ENCODE measurements around the gene METTL23. TPM values are rescaled to one million over a fixed set of nuclear protein-coding genes. Genes with fewer than 3 reads are reported as not detected.
"Not testable (repeated sequence)": the region's sequence is repeated elsewhere in the genome, so short reads cannot be mapped to it uniquely, and the experiment has no call there.

Gene METTL23
- total RNA-seq, 1 experiment from 2014 or later, result 52.8 TPM

- DNase-seq (ENCODE audit: low spot score), result no peak
Measured at GRCh38 chr17:76713765-76714164, 12.9 kb upstream of the METTL23 start.

DNA sequence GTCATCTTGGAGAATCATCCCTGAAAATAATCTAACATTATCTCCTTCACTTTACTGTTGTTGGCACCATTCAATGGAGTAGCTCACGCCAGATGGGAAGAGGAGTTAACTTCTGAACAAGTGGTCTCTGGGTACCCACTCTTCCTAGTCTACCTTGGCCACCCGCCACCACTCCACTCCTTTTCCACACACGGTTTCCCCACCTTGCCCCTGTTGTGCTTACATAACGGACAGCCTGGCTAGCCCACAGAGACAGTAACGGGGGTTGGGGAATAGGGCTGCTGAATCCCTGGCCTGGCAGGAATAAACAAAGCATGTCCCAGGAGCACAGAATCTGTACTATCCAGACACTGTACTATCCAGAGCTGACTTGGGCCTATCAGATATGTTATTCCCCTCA is 12.3 kb upstream of the METTL23 start:
- DNase-seq (ENCODE audit: low spot score), result no peak

- DNase-seq (ENCODE audit: low spot score), result peak; percentile 58
Measured at GRCh38 chr17:76714822-76715495, 11.7 kb upstream of the METTL23 start.

DNA sequence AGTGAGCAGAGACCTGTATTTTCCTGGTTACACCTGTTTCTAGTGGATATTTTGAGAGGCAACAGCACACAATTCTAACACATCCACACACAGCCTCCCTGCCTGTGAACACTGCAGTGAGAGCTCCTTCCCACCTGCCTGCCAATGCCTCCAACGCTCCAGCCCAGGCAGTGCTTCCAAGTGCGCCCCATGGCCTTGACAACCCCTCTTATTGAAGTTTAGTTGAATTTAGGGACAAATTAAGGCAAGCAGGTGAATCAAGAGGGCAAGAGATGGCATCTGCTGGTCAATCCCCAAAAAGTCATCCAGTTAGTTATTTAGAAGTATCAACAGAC is 11.2 kb upstream of the METTL23 start:
- no peak for DNase-seq (ENCODE audit: low spot score)

GRCh38 chr17:76716146-76716838 is 10.3 kb upstream of the METTL23 start:
- DNase-seq (ENCODE audit: low spot score), result no peak

DNA sequence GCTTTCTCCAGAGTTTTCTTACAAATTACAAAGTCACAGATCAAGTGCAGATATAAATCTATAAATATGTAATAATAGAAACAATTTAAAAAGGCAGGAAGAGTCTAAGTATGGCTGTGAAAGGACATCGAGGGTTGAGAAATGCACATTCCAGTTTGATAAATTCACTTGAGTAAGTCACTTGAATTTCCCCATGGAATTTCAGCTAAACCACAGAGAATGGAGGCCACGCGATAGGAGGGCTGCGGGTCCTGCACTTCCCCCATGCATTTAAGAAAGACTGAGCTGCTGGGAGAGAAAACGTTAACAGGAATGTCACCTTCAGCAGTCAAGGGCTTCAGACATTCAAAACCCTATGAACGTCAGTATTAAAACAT is 9.8 kb upstream of the METTL23 start:
- no peak for DNase-seq (ENCODE audit: low spot score)

DNA sequence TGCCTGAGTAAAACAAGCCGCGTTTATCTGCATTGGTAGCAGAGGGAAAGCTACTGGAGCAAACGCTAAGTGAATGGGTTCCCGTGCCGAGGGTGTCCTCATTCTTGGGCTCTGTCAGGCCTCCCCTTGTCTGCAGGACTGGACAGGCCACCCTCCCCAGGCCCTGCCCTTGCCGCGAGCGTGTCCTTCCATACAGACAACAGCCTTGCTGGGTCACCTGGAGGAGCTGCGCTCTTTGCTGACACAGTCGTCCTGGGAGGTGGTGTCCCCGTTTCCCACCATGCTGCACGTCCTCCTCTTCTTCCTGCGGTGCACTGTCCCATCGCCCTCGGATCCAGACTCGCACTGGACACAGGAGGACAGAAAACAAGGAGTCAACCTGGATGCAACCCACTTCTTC is 8.1 kb upstream of the METTL23 start:
- no peak for DNase-seq (ENCODE audit: low spot score)

DNA sequence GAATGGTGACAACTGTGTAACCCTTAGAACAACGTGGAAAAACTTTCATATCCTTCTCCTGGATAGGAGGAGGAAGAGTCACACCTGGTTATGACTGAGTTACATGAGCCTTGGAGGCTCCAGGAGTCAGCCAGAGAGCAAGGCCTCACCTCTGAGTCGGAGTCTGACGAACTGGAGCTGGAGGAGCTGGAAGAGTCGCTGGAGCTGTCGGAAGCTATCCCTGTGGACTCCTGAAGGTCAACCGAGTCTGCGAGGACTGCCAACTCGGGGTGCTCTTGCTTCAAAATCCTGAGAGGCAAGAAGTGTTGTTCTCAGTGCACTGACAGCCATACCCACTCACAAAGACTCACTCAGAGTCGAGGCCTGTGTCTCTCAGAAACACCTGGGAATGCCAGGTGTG is 6.4 kb upstream of the METTL23 start:
- no peak for DNase-seq (ENCODE audit: low spot score)

- no peak for DNase-seq (ENCODE audit: low spot score)
Measured at GRCh38 chr17:76720941-76721340, 5.7 kb upstream of the METTL23 start.

DNA sequence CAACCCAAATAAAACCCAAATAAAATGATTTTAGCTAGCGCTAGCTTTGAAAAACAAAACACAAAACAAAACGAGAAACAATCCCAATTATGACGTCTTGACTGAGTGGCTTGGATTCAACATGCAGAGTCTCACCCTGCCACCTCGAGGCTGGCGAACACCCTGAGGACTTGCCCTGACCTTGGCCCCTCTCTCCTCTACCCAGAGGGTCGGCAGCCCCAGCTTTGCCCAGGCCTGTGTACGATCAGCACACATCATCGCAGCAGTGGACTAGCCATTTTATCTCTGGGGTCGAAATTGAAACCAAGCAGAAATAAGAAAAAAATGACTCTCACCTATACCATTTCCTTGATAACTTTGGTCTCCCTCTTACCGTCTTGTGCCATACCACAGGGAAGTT is 5.2 kb upstream of the METTL23 start:
- DNase-seq (ENCODE audit: low spot score), result no peak

- no peak for DNase-seq (ENCODE audit: low spot score)
Measured at GRCh38 chr17:76722279-76722678, 4.4 kb upstream of the METTL23 start.

- DNase-seq (ENCODE audit: low spot score), result not testable (repeated sequence)
Measured at GRCh38 chr17:76722977-76723376, 3.7 kb upstream of the METTL23 start.

GRCh38 chr17:76723812-76724211 is 2.8 kb upstream of the METTL23 start:
- DNase-seq (ENCODE audit: low spot score), result no peak

DNA sequence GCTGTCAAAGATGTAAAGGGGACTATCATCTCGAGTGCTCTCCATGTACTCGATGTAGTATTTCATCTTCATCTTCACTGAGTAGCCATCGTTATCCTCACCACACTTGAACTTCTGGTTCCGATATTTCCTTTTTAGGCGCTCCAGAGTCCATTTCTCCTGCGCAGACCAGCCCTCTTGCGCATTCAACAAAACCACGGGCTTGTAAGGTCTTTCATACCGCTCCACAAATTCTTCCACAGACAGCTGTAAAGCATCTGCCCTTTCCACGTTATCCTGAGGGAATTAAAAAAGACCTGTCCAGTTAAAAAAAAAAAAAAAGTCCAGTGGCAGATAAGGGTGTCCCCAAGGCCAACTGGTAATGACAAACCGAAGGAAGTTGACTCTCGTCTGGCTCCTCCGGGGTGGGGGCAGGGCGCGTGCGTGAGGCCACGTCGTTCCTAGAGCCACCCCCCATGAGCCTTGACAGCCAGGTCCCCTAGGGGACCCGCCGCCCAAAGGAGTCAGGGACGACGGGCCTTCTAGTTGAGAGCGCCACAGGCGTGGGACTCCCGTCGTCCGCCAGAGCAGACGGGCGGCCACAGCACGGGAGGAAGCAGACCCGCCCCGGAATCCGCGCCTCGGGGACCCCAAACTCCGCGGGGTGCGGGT is 934 bp upstream of the METTL23 start:
- DNase-seq (ENCODE audit: low spot score), result peak; percentile 64

DNA sequence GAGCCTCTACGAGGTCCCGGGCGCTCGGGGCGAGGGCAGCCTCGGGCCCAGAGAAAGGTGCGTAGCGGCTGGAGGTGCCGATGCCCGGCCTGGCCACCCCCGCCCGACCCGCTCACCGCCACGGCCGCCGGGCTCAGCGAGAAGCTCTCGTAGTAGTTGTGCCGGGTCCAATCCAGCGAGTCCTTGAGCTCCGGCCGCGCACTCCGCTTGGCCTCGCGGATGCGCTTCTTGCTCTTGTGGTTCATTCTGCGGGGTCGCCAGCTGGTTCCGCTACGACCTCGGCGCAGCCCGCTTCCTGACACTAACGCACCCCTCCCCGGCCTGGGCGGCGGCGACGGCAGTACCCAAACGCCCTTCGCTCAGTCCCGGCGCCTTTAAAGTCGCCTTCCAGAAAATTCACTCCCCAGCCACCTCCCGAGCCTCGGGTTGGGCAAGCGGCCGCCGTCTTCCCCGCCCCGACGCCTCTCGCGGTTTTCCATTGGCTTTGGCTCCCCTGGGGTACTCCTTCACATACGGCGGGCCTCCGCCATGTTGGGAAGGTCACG is 336 bp upstream of the METTL23 start, which contains the start of gene JMJD6:
Gene JMJD6, minus strand, starts transcription at position 376 of the 545 bp plus-strand sequence. Its CDS starts 131 bp downstream, at position 245.
- DNase-seq (ENCODE audit: low spot score), result peak; percentile 91

DNA sequence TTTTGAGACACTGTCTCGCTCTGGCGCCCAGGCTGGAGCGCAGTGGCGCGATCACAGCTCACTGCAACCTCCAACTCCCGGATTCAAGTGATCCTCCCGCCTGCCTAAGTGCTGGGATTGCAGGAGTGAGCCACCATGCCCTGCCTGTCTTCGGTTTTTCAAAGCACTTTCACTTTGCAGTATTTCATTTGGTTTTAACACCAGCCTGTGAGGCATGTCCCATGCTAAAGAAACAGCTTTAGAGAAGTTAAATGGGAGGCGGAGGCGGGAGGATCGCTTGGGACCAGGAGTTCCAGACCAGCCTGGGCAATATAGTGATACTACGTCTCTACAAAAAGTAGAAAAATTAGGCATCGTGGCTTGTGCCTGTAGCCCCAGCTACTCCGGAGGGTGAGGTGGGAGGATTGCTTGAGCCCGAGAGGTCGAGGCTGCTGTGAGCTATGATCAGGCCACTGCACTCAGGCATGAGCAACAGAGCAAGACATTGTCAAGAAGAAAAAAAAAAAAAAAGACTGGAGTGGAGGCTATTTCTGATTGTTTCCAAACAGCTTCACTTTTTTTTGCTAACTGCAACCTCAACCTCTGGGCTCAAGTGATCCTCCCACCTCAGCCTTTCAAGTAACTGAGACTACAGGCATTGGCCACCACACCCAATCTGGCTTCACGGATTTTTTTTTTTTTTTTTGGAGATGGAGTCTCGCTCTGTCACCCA is 1.3 kb downstream of the METTL23 start:
- no peak for DNase-seq (ENCODE audit: low spot score)

- DNase-seq (ENCODE audit: low spot score), result peak; percentile 27
Measured at GRCh38 chr17:76731800-76732733, 5.4 kb downstream of the METTL23 start.

- DNase-seq (ENCODE audit: low spot score), result peak; percentile 23
Measured at GRCh38 chr17:76732734-76733617, 6.3 kb downstream of the METTL23 start.

- DNase-seq (ENCODE audit: low spot score), result peak; percentile 2
Measured at GRCh38 chr17:76733618-76733957, 6.9 kb downstream of the METTL23 start.
